Tibial nerve (tissue), 4 donors: ENCODE measurements around the gene RBM4B.

Experiments used
- EP300 ChIP-seq, 2 donors: sonication (generic); formaldehyde crosslinking; IDR thresholded peaks; one replicate each; pipeline ENCODE4 v1.6.1; 2017; ENCODE audit warnings: antibody characterized with exemption in 2 of 2, mild to moderate bottlenecking in 1 of 2
- POLR2A ChIP-seq, 2 donors: fragments of 450-650 bp; IDR thresholded peaks; one replicate each; pipeline ENCODE4 v1.6.1; 2017; ENCODE audit warnings: antibody characterized with exemption in 2 of 2, mild to moderate bottlenecking in 2 of 2, moderate library complexity in 2 of 2
- TF ChIP-seq, protein P1 (sequence below), 5 experiments: fragments of 200-600 bp in 3 of 5; fragments of 450-650 bp in 2 of 5; sonication (generic) in 3 of 5; IDR thresholded peaks; one replicate each; pipeline ENCODE4 v1.5.1; 2016 to 2019; ENCODE audit warnings: antibody characterized with exemption in 5 of 5, mild to moderate bottlenecking in 3 of 5, moderate library complexity in 2 of 5

DNA sequence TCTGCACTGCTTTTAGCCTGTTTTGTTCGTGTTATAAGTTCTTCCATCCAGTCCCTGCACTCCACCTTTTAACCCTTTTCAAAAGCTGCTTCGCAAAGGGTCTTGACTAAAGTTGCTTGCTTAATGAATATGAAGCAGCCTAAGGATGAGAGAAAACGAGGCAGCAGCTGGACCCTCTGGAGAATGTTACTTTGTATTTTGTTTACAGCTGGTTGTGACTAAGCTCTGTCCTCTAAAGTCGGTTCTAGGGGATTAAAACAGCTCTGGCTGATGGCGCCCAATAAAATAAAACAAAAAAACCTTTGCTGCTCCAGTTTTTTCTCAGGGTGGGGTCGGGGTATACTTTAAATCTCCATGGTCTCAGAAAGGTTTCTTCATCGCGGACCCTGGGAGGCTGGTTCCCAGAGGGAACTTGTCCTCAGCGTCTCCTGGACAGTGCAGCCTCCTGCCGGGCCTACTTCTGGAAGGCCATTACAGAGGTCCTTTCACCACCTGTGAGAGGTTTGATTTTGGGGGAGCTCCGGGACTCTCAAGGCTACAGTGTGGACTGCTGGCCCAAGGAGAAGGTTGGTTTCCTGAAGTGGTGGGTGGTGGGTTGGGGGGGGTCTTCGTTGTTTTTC lies 40.0 kb downstream of the RBM4B start:
- TF ChIP-seq, protein P1, sequence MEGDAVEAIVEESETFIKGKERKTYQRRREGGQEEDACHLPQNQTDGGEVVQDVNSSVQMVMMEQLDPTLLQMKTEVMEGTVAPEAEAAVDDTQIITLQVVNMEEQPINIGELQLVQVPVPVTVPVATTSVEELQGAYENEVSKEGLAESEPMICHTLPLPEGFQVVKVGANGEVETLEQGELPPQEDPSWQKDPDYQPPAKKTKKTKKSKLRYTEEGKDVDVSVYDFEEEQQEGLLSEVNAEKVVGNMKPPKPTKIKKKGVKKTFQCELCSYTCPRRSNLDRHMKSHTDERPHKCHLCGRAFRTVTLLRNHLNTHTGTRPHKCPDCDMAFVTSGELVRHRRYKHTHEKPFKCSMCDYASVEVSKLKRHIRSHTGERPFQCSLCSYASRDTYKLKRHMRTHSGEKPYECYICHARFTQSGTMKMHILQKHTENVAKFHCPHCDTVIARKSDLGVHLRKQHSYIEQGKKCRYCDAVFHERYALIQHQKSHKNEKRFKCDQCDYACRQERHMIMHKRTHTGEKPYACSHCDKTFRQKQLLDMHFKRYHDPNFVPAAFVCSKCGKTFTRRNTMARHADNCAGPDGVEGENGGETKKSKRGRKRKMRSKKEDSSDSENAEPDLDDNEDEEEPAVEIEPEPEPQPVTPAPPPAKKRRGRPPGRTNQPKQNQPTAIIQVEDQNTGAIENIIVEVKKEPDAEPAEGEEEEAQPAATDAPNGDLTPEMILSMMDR (IDR thresholded peaks at IDR 0.05): no peak
- TF ChIP-seq POLR2A (IDR thresholded peaks at IDR 0.05) (no peak), EP300 (IDR thresholded peaks at IDR 0.05) (no peak)
